ENCODE results near the gene CTTNBP2NL. TPM values are rescaled to one million over a fixed set of nuclear protein-coding genes. Genes with fewer than 3 reads are reported as not detected.
"Not testable (repeated sequence)": the region's sequence is repeated elsewhere in the genome, so short reads cannot be mapped to it uniquely, and the experiment has no call there.

Gene CTTNBP2NL
- total RNA-seq, 2 experiments from 2014 or later = 3.4 to 3.6 TPM

GRCh38 chr1:112406771-112407170 is 10.8 kb downstream of the CTTNBP2NL start:
- DNase-seq = no peak
- H3K4me3 Mint-ChIP-seq = no peak overlapping the region
- CTCF ChIA-PET = interaction anchor here (0.9 to 3.5 kb wide), 2 partner anchors 16 to 303 kb away, joined by 3 to 18 read pairs; no protein-coding TSS in a partner anchor
- no peak overlapping the region for H3K27ac Mint-ChIP-seq
- peaks cover 3% of the 10 kb centered on the region for H3K4me1 Mint-ChIP-seq
- H3K9me3 Mint-ChIP-seq = no peaks in the 10 kb centered on the region
- H3K36me3 Mint-ChIP-seq (ENCODE audit: low read depth) = no peaks in the 10 kb centered on the region
- POLR2A ChIA-PET = no interaction called here
- peaks cover 2% of the 10 kb centered on the region for H3K27me3 Mint-ChIP-seq

GRCh38 chr1:112409414-112409813 is 13.4 kb downstream of the CTTNBP2NL start:
- peaks cover 3% of the 10 kb centered on the region for H3K4me1 Mint-ChIP-seq
- no peak overlapping the region for H3K27ac Mint-ChIP-seq
- ChIA-PET CTCF (interaction anchor here (0.6 to 3.5 kb wide), 5 partner anchors 17 to 668 kb away, joined by 3 to 18 read pairs (median 3); no protein-coding TSS in a partner anchor), POLR2A (no interaction called here)
- DNase-seq = no peak
- no peaks in the 10 kb centered on the region for H3K9me3 Mint-ChIP-seq
- H3K36me3 Mint-ChIP-seq (ENCODE audit: low read depth) = no peaks in the 10 kb centered on the region
- H3K4me3 Mint-ChIP-seq = no peak overlapping the region
- peaks cover 2% of the 10 kb centered on the region for H3K27me3 Mint-ChIP-seq

- H3K9me3 Mint-ChIP-seq = no peaks in the 10 kb centered on the region
- H3K36me3 Mint-ChIP-seq (ENCODE audit: low read depth) = no peaks in the 10 kb centered on the region
- H3K4me3 Mint-ChIP-seq = no peak overlapping the region
- ChIA-PET CTCF (interaction anchor here (0.7 to 1.5 kb wide), 4 partner anchors 20 to 602 kb away, joined by 4 to 9 read pairs (median 4); no protein-coding TSS in a partner anchor), POLR2A (no interaction called here)
- DNase-seq = no peak
- H3K27ac Mint-ChIP-seq = no peak overlapping the region
- no peaks in the 10 kb centered on the region for H3K27me3 Mint-ChIP-seq
- H3K4me1 Mint-ChIP-seq = peaks cover 3% of the 10 kb centered on the region
These were observed 14.7 kb downstream of the CTTNBP2NL start for GRCh38 chr1:112410673-112411072.

GRCh38 chr1:112417271-112417670 is 21.3 kb downstream of the CTTNBP2NL start:
- ChIA-PET CTCF (no interaction called here), POLR2A (no interaction called here)
- H3K9me3 Mint-ChIP-seq = no peaks in the 10 kb centered on the region
- no peaks in the 10 kb centered on the region for H3K27me3 Mint-ChIP-seq
- H3K4me1 Mint-ChIP-seq = peaks cover 3% of the 10 kb centered on the region
- no peak overlapping the region for H3K4me3 Mint-ChIP-seq
- DNase-seq = no peak
- H3K27ac Mint-ChIP-seq = no peak overlapping the region
- H3K36me3 Mint-ChIP-seq (ENCODE audit: low read depth) = no peaks in the 10 kb centered on the region

GRCh38 chr1:112418099-112418892 is 22.3 kb downstream of the CTTNBP2NL start:
- Mint-ChIP-seq H3K9me3 (no peaks in the 10 kb centered on the region), H3K27ac (no peak overlapping the region), H3K4me3 (no peak overlapping the region), H3K27me3 (no peaks in the 10 kb centered on the region), H3K36me3 (ENCODE audit: low read depth) (no peaks in the 10 kb centered on the region), H3K4me1 (peaks cover 1% of the 10 kb centered on the region)
- no peak for DNase-seq
- ChIA-PET CTCF (no interaction called here), POLR2A (no interaction called here)

- ChIA-PET POLR2A (no interaction called here), CTCF (no interaction called here)
- Mint-ChIP-seq H3K4me1 (no peaks in the 10 kb centered on the region), H3K4me3 (no peak overlapping the region), H3K27me3 (no peaks in the 10 kb centered on the region), H3K27ac (no peak overlapping the region), H3K36me3 (ENCODE audit: low read depth) (no peaks in the 10 kb centered on the region), H3K9me3 (no peaks in the 10 kb centered on the region)
- no peak for DNase-seq
These were observed 27.2 kb downstream of the CTTNBP2NL start for GRCh38 chr1:112423207-112423606.

GRCh38 chr1:112423666-112424065 is 27.7 kb downstream of the CTTNBP2NL start:
- CTCF ChIA-PET; H3K27me3 Mint-ChIP-seq; H3K36me3 Mint-ChIP-seq (ENCODE audit: low read depth); H3K4me3 Mint-ChIP-seq; H3K9me3 Mint-ChIP-seq; POLR2A ChIA-PET; DNase-seq; H3K27ac Mint-ChIP-seq; H3K4me1 Mint-ChIP-seq: not testable (repeated sequence)

- ChIA-PET CTCF (interaction anchor here (1.0 to 1.3 kb wide), 2 partner anchors 39 to 72 kb away, joined by 3 to 6 read pairs; no protein-coding TSS in a partner anchor), POLR2A (no interaction called here)
- no peak for DNase-seq
- H3K27ac Mint-ChIP-seq = no peak overlapping the region
- no peaks in the 10 kb centered on the region for H3K9me3 Mint-ChIP-seq
- H3K27me3 Mint-ChIP-seq = peaks cover 8% of the 10 kb centered on the region
- no peaks in the 10 kb centered on the region for H3K4me1 Mint-ChIP-seq
- H3K36me3 Mint-ChIP-seq (ENCODE audit: low read depth) = no peaks in the 10 kb centered on the region
- H3K4me3 Mint-ChIP-seq = no peak overlapping the region
These were observed 33.7 kb downstream of the CTTNBP2NL start for GRCh38 chr1:112429749-112430148.

- Mint-ChIP-seq H3K27me3 (peaks cover 10% of the 10 kb centered on the region), H3K4me3 (no peak overlapping the region), H3K27ac (no peak overlapping the region), H3K36me3 (ENCODE audit: low read depth) (no peaks in the 10 kb centered on the region), H3K4me1 (no peaks in the 10 kb centered on the region), H3K9me3 (no peaks in the 10 kb centered on the region)
- ChIA-PET POLR2A (no interaction called here), CTCF (interaction anchor here (0.6 to 1.2 kb wide), 3 partner anchors 22 to 40 kb away, joined by 3 read pairs; no protein-coding TSS in a partner anchor)
- no peak for DNase-seq
These were observed 35.0 kb downstream of the CTTNBP2NL start for GRCh38 chr1:112431038-112431437.

GRCh38 chr1:112435448-112435847 is 39.4 kb downstream of the CTTNBP2NL start:
- H3K27ac Mint-ChIP-seq = no peak overlapping the region
- no peak for DNase-seq
- H3K9me3 Mint-ChIP-seq = no peaks in the 10 kb centered on the region
- ChIA-PET CTCF (interaction anchor here (1.5 kb wide), 1 partner anchor 31 kb away, joined by 3 read pairs; no protein-coding TSS in a partner anchor), POLR2A (no interaction called here)
- H3K4me3 Mint-ChIP-seq = no peak overlapping the region
- H3K27me3 Mint-ChIP-seq = peaks cover 13% of the 10 kb centered on the region
- no peaks in the 10 kb centered on the region for H3K4me1 Mint-ChIP-seq
- H3K36me3 Mint-ChIP-seq (ENCODE audit: low read depth) = no peaks in the 10 kb centered on the region

GRCh38 chr1:112436384-112437156 is 40.6 kb downstream of the CTTNBP2NL start:
- Mint-ChIP-seq H3K27me3 (peaks cover 8% of the 10 kb centered on the region), H3K4me3 (no peak overlapping the region), H3K9me3 (no peaks in the 10 kb centered on the region), H3K27ac (no peak overlapping the region), H3K36me3 (ENCODE audit: low read depth) (no peaks in the 10 kb centered on the region), H3K4me1 (no peaks in the 10 kb centered on the region)
- DNase-seq = no peak
- POLR2A ChIA-PET = no interaction called here
- CTCF ChIA-PET = no interaction called here

GRCh38 chr1:112438156-112438555 is 42.1 kb downstream of the CTTNBP2NL start:
- H3K4me3 Mint-ChIP-seq; H3K27ac Mint-ChIP-seq; DNase-seq; H3K4me1 Mint-ChIP-seq; H3K27me3 Mint-ChIP-seq; CTCF ChIA-PET; POLR2A ChIA-PET; H3K36me3 Mint-ChIP-seq (ENCODE audit: low read depth); H3K9me3 Mint-ChIP-seq: not testable (repeated sequence)

- no peak overlapping the region for H3K4me3 Mint-ChIP-seq
- H3K9me3 Mint-ChIP-seq = no peaks in the 10 kb centered on the region
- H3K4me1 Mint-ChIP-seq = no peaks in the 10 kb centered on the region
- no peaks in the 10 kb centered on the region for H3K36me3 Mint-ChIP-seq (ENCODE audit: low read depth)
- DNase-seq = no peak
- POLR2A ChIA-PET = no interaction called here
- H3K27me3 Mint-ChIP-seq = peaks cover 5% of the 10 kb centered on the region
- CTCF ChIA-PET = no interaction called here
- no peak overlapping the region for H3K27ac Mint-ChIP-seq
These were observed 43.6 kb downstream of the CTTNBP2NL start for GRCh38 chr1:112439592-112439991.
